GM19193 (cell line): Measurements from ENCODE around the gene TXNDC11.

ENCODE experiments used
- POLR2A ChIP-seq: IDR thresholded peaks from 4 replicates; pipeline ENCODE4 v1.6.1; 2011; ENCODE audit not compliant: insufficient read depth, insufficient read length; ENCODE audit errors: extremely low read depth

Gene TXNDC11

GRCh38 chr16:11633113-11633512 is 109.5 kb downstream of the TXNDC11 start:
- no peak for TF ChIP-seq POLR2A

GRCh38 chr16:11632455-11632939 is 110.2 kb downstream of the TXNDC11 start:
- TF ChIP-seq POLR2A = no peak

- no peak for TF ChIP-seq POLR2A
Observed at GRCh38 chr16:11631214-11631613, 111.4 kb downstream of the TXNDC11 start.

- no peak for TF ChIP-seq POLR2A
Observed at GRCh38 chr16:11630768-11631056, 111.9 kb downstream of the TXNDC11 start.

- no peak for TF ChIP-seq POLR2A
Observed at GRCh38 chr16:11630046-11630767, 112.5 kb downstream of the TXNDC11 start.
